GM19023 (cell line): ENCODE measurements around the gene RBM10.

Experiments used
- ATAC-seq: cut with Tn5 transposase; IDR thresholded peaks from one replicate; pipeline ENCODE4 v1.9.1; 2021; ENCODE audit warnings: mild to moderate bottlenecking, moderate library complexity; ENCODE audit not compliant: unreplicated experiment

RBM10 gene

DNA sequence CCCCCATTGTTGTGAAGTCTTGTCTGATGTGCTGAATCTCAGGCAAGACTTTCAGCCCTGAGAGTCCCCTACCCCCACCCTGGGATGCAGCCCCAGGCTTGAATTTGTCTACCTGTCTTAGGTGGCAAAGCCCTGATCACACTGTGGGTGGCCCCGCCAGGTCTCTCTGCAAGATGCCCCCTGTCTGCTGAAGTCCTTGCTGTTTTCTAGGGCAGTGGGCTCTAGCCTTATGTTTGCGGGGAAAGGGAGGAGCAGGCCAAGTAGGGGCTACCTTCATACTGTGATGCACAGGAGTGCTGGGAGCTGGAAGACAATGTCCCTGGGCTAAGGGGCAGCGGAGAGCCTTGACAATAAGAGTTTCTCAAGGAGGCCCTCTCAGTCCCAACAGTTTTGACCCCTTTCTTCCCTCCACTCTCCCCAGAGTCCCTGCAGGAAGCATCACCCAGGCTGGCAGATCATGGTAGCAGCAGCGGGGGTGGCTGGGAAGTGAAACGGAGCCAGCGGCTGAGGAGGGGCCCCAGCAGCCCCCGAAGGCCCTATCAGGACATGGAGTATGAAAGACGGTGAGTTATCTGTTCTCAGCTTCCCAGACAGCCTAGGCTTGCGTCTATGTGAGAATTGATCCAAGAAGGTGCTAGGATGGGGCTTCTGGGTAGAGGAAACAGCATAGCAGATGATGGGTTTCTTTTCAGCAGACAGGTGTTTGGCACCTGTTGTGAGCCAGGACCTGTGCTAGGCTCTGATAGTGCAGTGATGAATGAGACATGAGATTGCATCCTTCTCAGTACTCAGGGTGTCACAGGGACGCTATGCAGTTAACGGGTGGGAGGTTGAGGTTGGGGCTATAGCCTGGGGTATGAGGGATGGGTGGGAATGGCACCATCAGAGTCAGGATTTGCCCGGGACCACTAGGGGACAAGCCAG is 2.2 kb downstream of the RBM10 start:
- ATAC-seq, result no peak

DNA sequence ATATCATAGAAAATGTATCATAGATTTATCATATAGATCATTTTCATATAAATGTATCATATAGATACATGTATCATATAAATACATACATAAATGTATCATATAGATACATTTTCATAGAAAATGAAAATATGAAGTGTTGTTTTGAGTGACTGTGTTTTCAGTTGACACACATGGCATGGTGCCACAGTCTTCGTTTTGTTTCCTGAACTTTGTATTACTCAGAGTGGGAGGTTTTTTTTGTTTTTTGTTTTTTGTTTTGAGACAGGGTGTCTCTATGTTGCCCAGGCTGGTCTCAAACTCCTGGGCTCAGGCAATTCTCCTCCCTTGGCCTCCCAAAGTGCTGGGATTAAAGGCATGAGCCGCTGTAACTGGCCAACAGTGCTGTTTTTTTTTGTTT is 3.9 kb downstream of the RBM10 start:
- ATAC-seq, result no peak

DNA sequence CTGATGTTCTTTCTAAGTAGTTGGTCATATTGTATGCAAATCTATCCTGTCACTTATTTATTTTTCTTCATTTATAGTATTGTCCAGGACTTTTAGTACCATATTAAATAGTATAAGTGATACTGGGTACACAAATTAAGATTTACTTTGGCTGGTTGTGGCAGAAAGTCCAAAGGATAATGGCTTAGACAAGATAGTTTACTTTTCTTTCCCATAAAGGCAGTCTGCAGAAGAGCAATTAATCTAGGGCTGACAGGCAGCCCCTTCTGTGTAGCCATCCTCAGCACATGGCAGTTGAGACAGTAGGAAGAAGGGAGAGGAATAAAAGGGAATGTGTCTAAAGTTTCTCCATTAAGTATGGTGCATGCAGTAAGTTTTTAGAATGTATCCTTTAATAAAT is 6.4 kb downstream of the RBM10 start:
- ATAC-seq, result no peak

DNA sequence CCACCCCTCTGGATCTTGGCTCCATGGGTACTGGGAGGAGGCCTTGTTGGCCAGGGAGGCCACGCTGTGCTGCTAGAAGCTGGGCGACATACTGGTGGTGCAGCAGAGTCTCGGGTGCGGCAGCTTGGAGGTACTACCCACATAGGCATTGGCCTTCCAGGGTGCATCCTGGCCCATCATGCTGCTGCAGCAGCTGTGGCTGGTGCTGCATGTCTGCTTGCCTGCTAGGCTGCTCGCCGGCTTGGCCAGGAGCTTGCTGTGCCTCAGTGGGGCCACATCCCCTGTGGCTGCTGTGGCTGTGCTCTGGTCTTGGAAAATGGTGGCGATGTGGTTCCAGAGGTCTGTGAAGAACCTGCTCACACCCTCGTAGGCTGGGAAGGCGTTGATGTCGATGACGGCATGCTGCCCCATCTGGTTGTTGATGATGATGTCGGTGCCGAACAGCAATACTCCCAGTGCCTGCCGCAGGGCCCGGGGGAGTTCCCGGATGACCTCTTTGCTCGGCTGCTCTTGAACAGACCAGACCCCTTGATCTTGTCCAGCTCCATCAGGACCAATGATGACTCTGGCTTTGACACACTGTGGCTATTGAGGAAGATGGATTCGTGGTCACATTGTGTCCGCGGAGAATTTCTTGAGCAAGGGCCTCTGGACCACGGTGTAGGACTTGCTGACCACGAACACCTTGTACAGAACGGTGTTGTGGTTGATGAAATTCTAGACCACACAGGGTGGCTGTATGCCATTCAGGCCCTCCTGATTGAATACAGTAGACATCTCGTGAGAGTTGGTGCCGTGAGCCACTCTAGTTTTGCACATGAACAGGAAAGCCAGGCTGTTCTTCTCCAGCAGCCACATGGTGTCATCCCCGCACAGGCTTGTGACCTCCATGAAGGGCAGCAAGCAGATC is 11.8 kb downstream of the RBM10 start:
- no peak for ATAC-seq

DNA sequence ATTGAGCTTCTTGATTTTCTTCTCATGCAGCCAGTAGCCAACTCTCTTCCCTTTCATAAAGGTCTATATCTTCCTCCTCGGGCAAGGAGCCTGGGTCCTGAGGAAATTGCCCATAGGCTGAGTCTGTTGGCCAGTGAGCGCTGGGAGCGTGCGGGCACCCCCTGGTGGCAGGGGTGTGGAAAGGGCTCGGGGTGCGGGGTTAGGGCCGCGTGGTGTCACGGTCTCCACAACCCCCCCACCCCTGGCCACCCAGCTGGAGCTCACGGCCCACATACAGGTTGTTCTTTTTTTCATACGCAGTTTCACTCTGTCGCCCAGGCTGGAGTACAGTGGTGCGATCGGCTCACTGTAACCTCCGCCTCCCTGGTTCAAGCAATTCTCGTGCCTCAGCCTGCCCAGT is 13.1 kb downstream of the RBM10 start:
- no peak for ATAC-seq

DNA sequence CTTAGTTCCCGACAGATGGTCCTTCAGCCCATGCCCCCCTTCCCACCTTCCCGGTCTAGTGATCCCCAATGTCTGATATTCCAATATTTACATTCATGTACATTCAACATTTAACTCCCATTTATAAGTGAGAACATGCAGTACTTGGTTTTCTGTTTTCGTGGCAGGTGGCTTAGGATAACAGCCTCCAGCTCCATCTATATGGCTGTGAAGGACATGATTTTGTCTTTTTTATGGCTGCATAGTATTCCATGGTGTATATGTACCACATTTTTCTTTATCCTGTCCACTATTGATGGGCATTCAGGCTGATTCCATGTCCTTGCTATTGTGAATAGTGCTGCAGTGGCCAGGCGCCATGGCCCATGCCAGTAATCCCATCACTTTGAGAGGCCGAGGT is 13.8 kb downstream of the RBM10 start:
- no peak for ATAC-seq

DNA sequence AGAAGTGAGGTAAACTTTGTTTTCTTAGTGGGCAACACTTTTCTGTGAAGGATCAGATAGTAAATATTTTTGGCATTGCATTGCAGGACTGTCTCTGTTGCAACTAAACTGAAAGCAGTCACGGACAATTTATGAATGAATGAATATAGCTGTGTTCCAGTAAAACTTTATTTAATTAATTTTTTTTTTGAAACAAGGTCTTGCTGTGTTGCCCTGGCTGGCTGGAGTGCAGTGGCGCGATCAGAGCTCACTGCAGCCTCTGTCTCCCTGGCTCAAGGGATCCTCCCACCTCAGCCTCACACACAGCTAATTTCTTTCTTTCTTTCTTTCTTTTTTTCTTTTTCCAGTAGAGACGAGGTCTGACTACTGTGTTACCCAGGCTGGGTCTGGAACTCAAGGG is 15.8 kb downstream of the RBM10 start:
- no peak for ATAC-seq

DNA sequence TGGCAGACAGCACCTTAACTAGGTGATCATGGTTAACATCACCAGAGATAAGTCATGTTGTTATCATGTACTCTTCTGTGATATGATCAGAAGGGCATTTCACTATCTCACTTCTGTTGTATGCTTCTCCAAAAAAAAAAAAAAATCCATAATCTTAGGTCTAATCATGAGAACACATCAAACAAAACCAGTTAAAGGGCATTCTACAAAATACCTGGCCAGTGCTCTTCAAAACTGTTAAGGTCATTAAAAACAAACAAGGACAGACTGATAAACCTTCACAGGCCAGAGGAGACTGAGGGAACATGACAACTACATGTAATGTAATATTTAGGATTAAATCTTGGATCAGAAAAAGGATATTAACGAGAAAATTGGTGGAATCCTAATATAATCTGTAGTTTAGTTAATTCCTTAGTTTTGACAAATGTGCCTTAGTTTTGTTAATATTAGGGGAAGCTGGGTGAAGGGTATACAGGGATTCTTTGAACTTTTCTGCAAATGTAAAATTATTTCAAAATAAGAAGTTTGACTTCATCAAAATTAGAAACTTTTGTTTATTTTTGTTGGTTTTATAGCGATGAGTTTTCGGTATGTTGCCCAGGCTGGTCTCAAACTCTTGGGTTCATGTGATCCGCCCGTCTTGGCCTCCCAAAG is 18.0 kb downstream of the RBM10 start:
- ATAC-seq, result no peak

DNA sequence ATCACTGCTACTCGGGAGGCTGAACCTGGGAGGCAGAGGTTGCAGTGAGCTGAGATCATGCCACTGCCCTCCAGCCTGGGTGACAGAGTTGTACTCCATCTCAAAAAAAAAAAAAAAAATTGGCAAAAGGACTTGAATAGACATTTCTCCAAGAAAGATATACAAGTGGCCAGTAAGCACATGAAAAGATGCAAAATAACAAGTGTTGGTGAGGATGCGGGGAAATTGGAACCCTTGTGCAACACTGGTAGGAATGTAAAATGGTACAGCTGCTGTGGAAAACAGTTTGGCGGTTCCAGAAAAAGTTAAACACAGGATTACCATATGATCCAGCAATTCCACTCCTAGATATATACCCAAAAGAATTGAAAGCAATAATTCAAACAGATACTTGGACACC is 19.4 kb downstream of the RBM10 start:
- ATAC-seq, result no peak

DNA sequence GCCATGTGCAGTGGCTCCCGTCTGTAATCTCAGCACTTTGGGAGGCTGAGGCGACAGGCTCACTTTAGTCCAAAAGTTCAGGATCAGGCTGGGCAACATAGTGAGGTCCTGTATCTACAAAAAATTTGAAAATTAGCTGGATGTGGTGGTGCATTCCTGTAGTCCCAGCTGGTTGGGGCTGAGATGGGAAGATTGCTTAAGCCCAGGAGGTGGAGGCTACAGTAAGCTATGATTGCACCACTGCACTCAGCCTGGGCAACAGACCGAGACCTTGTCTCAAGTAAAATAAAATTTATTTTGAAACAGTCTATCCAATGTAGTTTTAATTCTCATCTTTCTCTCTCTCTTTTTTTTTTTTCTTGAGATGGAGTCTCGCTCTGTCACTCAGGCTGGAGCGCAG is 21.1 kb downstream of the RBM10 start:
- no peak for ATAC-seq

DNA sequence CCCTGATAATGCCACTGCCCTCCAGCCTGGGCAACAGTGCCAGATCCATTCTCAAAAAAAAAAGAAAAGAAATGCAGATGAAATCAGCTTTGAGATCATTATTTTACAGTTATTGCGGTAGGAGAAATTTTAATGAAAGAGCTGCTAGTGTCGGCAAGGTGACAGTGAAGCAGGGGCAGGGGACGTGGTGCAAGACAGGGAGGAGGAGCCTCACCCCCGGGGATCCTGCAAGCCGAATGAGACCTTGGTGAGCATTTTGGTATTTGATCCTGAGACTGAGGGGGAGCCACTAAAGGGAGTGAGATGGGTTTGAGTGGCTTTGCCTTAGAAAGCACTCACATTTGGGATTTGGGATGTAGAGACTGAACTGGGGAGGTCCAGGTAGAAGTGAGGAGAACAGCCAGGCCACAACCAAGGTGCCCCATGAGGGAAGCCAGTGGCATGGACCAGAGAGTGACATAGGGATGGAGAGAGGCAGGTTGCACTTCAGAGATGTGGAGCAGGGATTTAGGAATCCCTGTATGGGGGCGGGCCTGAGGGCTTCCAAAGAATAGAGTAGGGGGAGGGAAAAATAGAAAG is 23.6 kb downstream of the RBM10 start:
- no peak for ATAC-seq

DNA sequence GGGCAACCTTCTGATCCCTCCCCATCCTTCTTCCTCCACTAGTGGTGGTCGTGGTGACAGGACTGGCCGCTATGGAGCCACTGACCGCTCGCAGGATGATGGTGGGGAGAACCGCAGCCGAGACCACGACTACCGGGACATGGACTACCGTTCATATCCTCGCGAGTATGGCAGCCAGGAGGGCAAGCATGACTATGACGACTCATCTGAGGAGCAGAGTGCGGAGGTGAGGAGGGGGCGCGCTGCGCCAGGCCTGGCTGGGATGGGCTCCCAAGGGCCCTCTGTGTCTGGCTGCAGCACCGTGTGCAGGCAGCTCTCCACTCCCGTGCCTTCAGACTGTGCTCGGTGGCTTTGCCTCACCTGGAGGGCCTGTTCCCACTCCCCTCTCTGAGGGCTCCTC is 24.3 kb downstream of the RBM10 start:
- ATAC-seq, result no peak

DNA sequence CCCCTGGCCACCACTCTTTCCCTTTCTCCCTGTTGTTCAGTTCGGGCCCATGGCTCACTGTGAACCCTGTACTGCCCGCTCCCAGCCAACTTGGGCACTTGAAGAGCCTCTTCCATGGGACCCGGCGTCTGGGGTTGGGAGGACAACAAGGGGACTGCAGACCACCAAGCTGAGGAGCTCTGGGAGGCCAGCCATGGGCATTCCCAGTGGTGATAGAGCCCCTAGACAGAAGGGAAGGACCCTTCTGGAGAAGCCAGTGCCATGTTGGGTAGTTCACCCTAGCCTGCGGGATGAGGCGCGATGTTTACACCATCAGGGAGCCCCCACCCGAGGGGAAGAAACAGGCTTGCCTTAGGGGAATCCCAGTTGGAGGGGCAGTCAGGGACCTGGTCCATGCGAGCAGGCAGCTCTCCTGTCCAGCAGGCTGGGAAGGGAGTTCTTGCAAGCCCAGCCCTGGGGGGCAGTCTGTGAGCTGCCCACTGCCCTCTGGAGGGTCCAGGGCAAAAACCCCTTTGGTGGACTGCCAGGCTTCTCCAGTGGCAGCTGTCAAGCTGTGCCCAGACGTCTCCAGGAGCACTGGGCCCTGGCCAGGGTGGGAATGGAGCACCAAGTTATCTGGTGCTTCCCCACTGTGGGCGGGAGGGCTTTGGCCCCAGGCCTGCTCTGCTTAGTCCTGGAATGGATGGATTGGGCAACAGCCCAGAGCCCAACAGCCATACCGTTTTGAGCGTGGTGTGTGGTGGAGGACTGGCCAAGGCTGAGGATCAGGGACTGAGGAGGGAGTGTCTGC is 24.9 kb downstream of the RBM10 start:
- ATAC-seq, result no peak

DNA sequence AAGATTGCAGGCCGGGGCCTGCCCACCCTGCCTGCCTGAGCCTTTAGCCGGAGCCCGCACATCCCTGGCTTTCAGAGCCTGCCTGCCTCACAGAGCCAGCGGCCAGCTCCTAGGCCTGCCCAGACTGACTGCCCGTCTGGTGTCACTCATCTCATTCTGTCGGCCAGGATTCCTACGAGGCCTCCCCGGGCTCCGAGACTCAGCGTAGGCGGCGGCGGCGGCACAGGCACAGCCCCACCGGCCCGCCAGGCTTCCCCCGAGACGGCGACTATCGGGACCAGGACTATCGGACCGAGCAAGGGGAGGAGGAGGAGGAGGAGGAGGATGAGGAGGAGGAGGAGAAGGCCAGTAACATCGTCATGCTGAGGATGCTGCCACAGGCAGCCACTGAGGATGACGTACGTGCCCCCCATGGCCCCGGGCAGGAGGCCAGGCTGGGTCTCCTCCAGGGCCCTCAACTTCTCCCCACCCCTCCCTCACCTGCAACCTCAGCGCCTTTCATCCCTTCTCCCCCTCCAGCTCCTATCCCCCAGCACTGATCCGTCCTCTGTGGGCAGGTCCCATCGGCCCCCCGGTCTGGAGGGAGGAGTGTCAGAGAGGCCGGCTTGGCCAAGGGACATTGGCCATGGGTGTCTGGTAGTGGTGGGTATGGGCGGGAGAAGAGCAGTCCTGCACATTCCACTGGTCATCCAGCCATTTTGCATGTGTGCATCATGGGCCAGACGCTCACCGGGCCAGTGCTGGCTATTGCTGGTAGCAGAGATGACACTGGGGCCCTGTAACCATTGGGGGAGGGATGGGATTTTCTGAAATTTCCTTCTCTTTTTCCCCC is 26.1 kb downstream of the RBM10 start:
- ATAC-seq, result no peak

DNA sequence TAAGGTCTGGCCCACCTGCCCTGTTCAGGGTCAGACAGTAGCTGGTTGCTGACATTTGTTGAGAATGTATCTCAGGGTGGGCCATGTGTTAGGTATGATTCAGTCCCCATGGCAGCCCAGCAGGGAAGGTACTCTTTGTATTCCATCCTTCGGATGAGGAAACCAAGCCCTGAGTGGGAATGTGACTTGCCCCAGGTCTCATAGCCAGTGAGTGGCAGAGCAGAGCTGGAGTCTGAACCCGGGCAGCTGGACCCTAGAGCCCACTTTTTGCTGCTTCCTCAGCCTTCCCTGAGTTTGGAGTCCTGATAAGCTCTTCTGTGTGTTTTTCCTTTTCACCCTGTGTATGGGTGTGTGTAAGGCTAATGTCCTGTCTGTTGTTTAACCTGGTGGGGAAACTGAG is 27.0 kb downstream of the RBM10 start:
- no peak for ATAC-seq

DNA sequence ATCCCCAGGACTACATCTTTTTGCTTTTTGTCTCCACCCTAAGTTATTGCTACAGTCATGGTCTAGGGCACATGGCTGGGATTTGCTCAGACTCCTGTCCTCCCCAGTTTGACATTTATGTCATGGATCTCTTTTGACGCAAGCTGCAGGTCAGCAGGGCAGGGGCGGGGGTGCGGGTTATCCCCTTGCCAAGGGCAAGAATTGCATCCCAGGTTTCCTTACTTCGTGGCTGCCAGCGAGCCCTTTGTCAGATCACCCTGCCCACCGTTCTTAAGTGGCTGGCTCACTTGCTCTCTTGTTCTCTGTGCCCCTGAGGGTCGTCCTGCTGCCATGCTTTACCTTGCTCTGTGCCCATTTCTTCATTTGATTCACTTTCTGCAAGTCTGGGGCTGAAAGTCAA is 27.5 kb downstream of the RBM10 start:
- ATAC-seq, result no peak

DNA sequence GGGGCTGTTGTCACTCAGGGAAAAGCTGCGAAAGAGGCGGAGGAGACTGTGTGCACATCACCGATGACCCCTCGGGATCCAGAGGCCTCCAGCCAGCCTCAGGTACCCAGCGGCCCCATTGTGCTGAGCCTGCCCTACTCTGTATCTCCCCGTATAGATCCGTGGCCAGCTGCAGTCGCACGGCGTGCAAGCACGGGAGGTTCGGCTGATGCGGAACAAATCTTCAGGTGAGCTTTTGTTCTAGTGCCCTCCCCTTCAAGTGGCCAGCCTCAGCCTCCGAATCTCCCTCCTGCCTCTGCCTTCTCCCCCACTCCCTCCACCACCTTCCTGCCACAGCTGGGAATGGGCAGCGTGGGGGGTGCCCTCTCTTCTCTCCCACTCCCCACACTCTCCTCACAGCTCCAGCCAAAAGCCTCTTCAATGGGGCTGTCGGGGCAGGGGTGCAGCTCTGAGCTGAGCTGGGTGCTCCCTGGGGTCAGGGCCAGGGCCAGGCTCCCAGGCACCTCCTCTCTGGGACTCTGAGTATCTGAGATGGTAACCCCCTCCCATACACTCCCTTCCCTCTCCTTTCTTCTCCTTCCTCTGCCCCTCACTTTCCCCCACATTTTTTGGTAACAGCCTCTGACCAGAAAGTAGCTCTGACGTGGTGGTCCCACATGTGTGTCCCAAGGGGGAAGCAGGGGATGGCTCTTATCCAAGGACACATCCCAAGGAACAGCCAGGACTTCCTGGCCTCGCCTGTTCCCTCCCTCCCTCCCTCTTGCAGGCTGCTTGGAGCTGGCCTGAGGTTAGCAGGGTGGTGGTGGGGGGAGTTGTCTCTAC is 28.2 kb downstream of the RBM10 start:
- ATAC-seq, result no peak

DNA sequence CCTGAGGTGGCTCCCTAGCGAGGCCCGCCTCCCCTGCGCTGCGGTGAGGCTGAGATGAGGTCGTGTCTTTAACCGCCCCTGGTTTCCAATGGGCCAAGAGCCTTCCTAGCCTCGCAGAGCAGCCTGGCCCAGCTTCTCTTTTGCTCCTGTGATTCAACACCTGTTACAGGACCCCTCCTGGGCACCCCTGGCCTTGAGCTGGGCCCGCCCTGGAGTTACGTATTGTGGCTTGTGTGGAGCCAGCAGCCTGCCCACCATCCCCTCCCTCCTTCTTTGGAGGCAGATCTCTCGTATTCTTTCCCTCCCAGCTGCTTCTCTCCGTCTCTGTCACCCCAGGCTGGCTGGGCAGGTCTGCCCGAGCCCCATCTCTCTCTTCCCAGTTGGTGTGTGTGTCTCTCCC is 29.4 kb downstream of the RBM10 start:
- ATAC-seq, result no peak
